Activated CD8-positive, alpha-beta T cell treated with anti-CD3 and anti-CD28 coated beads, Interleukin-2, amount 10 ng/mL, durations not matched to agents 7 days and 5 days (primary cell): ENCODE data around the gene NOS1AP. TPM values are rescaled to one million over a fixed set of nuclear protein-coding genes. Genes with fewer than 3 reads are reported as not detected.
"Not testable (repeated sequence)": the region's sequence is repeated elsewhere in the genome, so short reads cannot be mapped to it uniquely, and the experiment has no call there.

Experiments used
- ATAC-seq: fragments of 150-1000 bp; cut with Tn5 transposase; one replicate; pipeline ENCODE4 v1.10.0; 2021; ENCODE audit warnings: moderate library complexity
- CTCF ChIA-PET: fragments of 350-600 bp; sonication (Branson Sonifier 250); formaldehyde crosslinking; loops from one replicate; lab custom pipeline; 2021; ENCODE audit warnings: antibody characterized with exemption; lab: Charles Lee
- POLR2A ChIA-PET: fragments of 350-600 bp; sonication (Branson Sonifier 250); formaldehyde crosslinking; loops from one replicate; lab custom pipeline; 2021; ENCODE audit warnings: antibody characterized with exemption; lab: Charles Lee
- DNase-seq: peaks from one replicate; pipeline ENCODE4 v3.0.0-alpha.2; 2020
- H3K27ac Mint-ChIP-seq: one replicate; pipeline ENCODE4 v1.8.0; 2021; ENCODE audit warnings: mild to moderate bottlenecking, mixed read lengths
- H3K27me3 Mint-ChIP-seq: one replicate; pipeline ENCODE4 v1.8.0; 2021; ENCODE audit warnings: low read depth, mixed read lengths
- H3K36me3 Mint-ChIP-seq: one replicate; pipeline ENCODE4 v1.8.0; 2021; ENCODE audit warnings: low read depth, mixed read lengths
- H3K4me1 Mint-ChIP-seq: one replicate; pipeline ENCODE4 v1.8.0; 2021; ENCODE audit warnings: low read depth, mixed read lengths
- H3K4me3 Mint-ChIP-seq: one replicate; pipeline ENCODE4 v1.8.0; 2021; ENCODE audit warnings: mild to moderate bottlenecking, mixed read lengths
- H3K9me3 Mint-ChIP-seq: one replicate; pipeline ENCODE4 v1.8.0; 2022; ENCODE audit warnings: mixed read lengths; ENCODE audit not compliant: insufficient read depth
- total RNA-seq, 2 experiments: library from RNA; stranded (reverse); gene quantifications; one replicate each; pipeline ENCODE4 v1.2.3, GENCODE V29; 2021

The NOS1AP gene
- total RNA-seq, 2 experiments from 2014 or later: not detected

DNA sequence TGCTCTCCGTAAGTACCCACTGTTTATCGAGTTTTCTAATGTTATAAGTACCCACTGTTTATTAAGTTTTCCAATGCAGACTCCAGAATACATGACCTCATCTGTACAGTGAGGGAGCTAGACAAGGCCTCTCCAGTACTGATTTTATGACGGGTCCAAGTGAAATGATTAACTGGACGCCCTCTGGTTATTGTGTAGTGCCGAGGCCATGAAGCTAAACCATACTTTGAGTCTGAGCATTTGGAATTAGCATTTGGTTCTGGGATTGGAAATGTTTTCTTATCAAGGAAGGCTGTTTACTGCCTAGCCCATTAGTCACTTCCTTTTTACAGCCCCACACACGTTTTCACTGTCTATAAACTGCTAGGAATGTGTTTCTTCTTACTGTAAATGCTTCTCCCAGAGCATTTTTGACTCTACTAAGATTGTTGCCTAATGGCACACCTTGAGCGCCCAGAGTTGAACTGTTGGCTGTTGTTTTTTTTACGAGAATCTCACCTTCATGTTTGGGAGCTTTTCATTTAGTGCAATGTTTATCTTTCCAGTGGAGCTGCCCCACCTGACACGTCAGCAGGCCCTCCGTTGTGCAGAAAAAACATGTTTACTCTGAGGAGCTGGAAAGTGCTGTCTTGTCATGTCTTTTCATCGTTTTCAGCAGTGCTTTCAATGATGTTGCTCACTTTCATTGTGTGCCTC is 280.3 kb downstream of the NOS1AP start:
- no peaks in the 10 kb centered on the region for H3K9me3 Mint-ChIP-seq
- H3K27me3 Mint-ChIP-seq: peaks cover 12% of the 10 kb centered on the region
- no peak overlapping the region for H3K27ac Mint-ChIP-seq
- H3K36me3 Mint-ChIP-seq: no peaks in the 10 kb centered on the region
- POLR2A ChIA-PET: no interaction called here
- no peak overlapping the region for H3K4me3 Mint-ChIP-seq
- no peak for DNase-seq
- ATAC-seq: no peak
- no peaks in the 10 kb centered on the region for H3K4me1 Mint-ChIP-seq
- CTCF ChIA-PET: no interaction called here

DNA sequence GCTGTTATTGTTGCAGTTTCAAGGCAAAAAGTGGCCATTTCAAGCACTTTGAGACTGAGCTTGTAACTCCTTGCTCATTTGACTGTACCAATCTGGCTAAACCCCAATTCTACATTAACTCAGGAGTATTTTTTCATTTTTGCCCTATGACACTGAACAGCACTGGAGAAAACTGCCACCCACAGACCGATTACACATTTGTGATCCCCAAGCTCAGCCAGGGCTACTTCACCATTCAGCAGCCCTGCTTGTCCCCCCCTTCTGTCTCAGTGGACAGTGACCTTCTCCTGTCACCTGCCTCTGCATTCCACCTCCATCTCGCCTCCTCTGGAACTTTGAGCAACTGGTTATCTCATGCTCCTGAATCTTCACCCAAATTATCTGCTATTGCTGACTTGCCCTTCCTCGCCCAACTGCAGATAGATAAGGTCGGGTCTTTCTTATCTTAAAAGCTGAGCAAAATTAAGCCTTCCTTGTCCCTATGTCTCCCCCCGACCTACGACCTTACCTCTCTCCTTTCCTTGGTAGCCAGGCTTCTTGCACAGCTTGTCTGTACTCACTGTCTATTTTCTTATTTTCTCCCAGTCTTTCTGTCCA is 281.9 kb downstream of the NOS1AP start:
- Mint-ChIP-seq H3K36me3 (no peaks in the 10 kb centered on the region), H3K9me3 (no peaks in the 10 kb centered on the region), H3K27me3 (peaks cover 12% of the 10 kb centered on the region), H3K27ac (no peak overlapping the region), H3K4me3 (no peak overlapping the region), H3K4me1 (no peaks in the 10 kb centered on the region)
- ChIA-PET POLR2A (no interaction called here), CTCF (no interaction called here)
- ATAC-seq (no peak), DNase-seq (no peak)

DNA sequence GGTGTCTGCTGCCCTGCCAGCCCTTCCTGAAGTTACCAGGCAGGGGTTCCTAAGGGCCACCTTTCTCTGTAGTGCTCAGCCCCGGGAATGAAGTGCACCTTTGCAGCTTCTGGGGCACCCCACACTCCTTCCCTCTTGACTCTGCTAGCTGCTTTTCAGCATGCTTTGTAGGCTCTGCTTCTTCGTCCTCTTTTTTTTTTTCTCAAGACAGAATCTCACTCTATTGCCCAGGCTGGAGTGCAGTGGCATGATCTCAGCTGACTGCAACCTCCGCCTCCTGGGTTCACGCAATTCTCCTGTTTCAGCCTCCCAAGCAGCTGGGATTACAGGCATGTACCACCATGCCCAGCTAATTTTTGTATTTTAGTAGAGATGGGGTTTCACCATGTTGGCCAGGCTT is 282.4 kb downstream of the NOS1AP start:
- ATAC-seq, H3K9me3 Mint-ChIP-seq, H3K4me3 Mint-ChIP-seq, H3K36me3 Mint-ChIP-seq, POLR2A ChIA-PET, CTCF ChIA-PET, DNase-seq, H3K4me1 Mint-ChIP-seq, H3K27ac Mint-ChIP-seq: not testable (repeated sequence)
- H3K27me3 Mint-ChIP-seq: peaks cover 12% of the 10 kb centered on the region

DNA sequence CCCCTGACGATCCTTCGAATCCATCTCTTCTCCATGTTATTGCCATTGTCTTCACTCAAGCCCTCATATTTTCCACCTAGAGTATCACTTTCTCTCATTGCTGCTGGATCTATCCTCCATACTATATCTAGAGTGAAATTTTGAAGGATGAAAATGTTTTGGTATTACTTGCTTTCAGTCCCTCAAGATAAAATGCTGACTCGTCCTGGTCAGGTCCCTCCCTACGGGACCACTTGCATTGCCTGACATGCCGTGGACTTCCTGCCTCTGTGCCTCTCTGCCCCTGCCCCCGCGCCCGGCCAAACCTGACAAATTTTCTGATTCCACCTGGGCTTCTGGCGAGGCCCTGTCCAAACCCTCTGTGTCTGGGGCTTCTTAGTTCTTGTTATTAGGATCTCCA is 283.6 kb downstream of the NOS1AP start:
- POLR2A ChIA-PET: no interaction called here
- ATAC-seq (no peak), DNase-seq (no peak)
- no peak overlapping the region for H3K4me3 Mint-ChIP-seq
- H3K36me3 Mint-ChIP-seq: no peaks in the 10 kb centered on the region
- H3K4me1 Mint-ChIP-seq: no peaks in the 10 kb centered on the region
- H3K27me3 Mint-ChIP-seq: peaks cover 11% of the 10 kb centered on the region
- CTCF ChIA-PET: no interaction called here
- no peak overlapping the region for H3K27ac Mint-ChIP-seq
- no peaks in the 10 kb centered on the region for H3K9me3 Mint-ChIP-seq

DNA sequence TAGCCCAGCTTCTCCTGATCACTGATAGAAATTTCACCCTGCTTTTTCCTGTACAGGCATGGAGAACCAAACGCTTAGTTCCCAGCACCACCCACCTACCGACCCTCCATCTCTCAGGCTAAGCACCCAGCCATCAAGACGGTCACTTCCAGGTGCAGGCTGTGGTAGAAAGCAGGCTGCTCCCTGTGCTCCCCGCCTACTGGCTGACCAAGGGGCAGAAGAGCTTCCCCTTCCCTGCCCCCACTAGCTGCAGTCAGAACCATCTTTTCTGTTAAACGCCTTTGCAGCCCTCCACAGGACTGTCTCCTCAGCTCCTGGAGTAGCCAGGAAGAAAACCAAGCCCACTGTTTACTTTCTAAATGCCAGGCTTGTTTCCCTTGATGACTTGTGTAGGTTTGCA is 284.2 kb downstream of the NOS1AP start:
- H3K4me3 Mint-ChIP-seq: no peak overlapping the region
- no peak for DNase-seq
- no peaks in the 10 kb centered on the region for H3K36me3 Mint-ChIP-seq
- H3K4me1 Mint-ChIP-seq: no peaks in the 10 kb centered on the region
- peaks cover 11% of the 10 kb centered on the region for H3K27me3 Mint-ChIP-seq
- POLR2A ChIA-PET: no interaction called here
- no peak for ATAC-seq
- CTCF ChIA-PET: no interaction called here
- H3K27ac Mint-ChIP-seq: no peak overlapping the region
- no peaks in the 10 kb centered on the region for H3K9me3 Mint-ChIP-seq

DNA sequence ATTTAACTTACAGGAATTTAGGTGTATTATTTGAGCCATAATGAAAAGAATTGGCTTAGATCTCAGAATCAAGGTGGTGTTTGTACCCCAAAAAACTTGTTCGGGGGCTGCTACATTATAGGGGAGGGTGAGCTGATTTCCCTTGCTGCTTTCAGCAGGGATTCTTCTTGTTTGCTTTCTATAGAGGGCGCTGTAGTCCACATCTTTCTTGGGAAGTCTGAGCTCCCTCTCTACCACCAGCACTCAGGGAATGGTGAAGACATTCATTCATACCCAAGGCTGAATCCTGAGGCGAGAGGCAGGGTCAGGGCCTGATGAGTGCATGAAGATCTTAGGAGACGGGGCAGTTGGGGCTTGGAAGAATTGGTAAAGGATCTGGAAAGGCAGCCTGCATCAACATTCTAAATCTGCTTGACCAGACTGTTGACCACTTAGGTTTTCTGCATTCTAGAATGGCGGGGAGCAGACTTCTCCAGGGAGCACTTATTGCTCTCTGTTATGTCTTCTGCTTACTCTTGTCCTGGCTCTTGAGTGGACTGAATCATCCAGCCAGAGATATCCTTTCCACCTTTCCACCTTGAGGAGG is 288.3 kb downstream of the NOS1AP start:
- ATAC-seq: no peak
- no peaks in the 10 kb centered on the region for H3K4me1 Mint-ChIP-seq
- peaks cover 3% of the 10 kb centered on the region for H3K27me3 Mint-ChIP-seq
- CTCF ChIA-PET: interaction anchor here (0.9 to 1.3 kb wide), 2 partner anchors 19 to 23 kb away, joined by 3 read pairs; no protein-coding TSS in a partner anchor
- H3K4me3 Mint-ChIP-seq: no peak overlapping the region
- H3K9me3 Mint-ChIP-seq: no peaks in the 10 kb centered on the region
- DNase-seq: no peak
- no peaks in the 10 kb centered on the region for H3K36me3 Mint-ChIP-seq
- no peak overlapping the region for H3K27ac Mint-ChIP-seq
- POLR2A ChIA-PET: no interaction called here

DNA sequence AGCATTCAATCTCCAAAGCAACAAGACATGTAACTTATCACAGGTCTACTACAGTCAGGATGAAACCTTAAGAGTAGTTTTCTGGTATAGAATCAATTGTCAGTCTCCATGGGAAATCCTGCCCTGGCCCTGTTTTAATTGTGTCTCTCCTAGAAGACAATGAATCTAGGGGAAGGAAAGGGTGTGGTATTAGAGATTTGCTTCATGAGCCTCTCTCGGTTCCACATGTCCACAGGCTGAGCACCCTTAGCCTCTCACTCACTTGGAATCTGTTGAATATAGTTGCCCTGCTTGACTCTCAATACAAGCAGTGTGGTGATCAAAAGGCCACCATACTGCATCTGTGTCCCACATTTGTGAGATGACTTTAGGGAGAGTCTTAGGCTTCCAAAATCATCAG is 289.4 kb downstream of the NOS1AP start:
- H3K4me1 Mint-ChIP-seq: no peaks in the 10 kb centered on the region
- DNase-seq (no peak), ATAC-seq (no peak)
- H3K27me3 Mint-ChIP-seq: no peaks in the 10 kb centered on the region
- CTCF ChIA-PET: no interaction called here
- no peak overlapping the region for H3K4me3 Mint-ChIP-seq
- H3K27ac Mint-ChIP-seq: no peak overlapping the region
- no peaks in the 10 kb centered on the region for H3K9me3 Mint-ChIP-seq
- POLR2A ChIA-PET: no interaction called here
- H3K36me3 Mint-ChIP-seq: no peaks in the 10 kb centered on the region

DNA sequence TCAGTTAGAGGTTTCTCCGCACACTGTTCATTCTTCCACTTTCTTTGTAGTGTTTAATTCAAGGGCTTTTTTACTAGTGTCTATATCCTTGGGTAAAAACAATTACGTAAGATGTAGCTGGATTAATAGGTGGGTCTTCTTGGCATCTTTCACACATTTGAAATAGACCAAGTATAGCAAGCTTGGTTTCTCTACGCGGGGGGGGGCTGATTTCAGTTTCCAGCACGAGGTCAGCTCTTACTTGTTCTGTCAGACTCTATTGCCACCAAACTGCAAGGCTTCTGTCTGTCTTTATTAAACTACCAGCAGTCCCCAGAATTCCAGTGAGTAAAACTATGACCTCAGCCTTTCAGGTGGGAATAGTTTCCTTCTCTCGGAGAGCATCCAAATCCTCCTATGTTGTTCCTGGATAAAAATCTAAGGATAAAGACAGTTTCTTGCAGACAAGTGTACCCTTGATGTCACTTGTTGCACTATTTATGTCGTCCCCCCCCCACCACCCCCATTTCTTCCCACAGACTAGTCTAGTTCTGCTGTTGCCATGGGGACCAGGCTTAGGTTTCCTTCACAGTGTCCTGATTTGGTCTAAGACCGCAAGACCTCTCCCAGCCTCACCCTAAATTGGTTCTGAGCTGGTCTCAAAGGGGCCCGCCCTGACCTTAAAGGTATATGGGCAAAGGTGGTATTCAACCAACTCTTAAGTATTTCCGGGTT is 290.2 kb downstream of the NOS1AP start:
- POLR2A ChIA-PET: no interaction called here
- ATAC-seq: no peak
- no peak overlapping the region for H3K27ac Mint-ChIP-seq
- H3K27me3 Mint-ChIP-seq: no peaks in the 10 kb centered on the region
- no peaks in the 10 kb centered on the region for H3K36me3 Mint-ChIP-seq
- no peaks in the 10 kb centered on the region for H3K9me3 Mint-ChIP-seq
- DNase-seq: no peak
- CTCF ChIA-PET: no interaction called here
- H3K4me1 Mint-ChIP-seq: no peaks in the 10 kb centered on the region
- no peak overlapping the region for H3K4me3 Mint-ChIP-seq

DNA sequence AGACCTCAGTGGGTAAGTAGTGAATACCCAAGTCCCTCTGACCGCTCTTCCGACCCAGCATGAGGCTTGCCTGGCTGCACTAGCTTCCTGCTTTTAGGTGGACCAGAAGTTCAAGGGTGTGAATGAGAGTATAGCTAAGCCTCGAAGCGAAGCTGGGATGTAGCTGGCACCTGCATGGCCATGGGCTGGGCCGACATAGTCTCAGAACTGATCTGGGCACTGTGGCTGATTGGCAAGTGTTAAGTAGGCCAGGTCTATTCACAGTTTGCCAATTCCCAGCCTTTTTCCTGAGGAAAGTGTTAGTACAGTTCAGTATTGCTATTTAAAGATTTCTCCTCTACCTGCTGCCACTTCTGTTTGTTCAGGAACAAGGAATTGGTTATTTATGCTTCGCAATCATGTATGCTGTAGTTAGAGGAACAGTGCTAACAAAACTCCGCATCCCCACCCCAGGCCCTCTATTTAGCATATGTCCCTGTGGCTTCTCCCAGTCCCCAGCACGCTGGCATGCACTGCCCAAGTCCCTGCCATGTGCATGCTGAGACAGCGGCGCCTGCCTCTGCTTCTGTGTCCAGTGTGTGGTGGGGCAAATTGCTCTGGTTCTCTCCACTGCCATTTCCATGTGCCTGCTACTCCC is 290.9 kb downstream of the NOS1AP start:
- H3K4me3 Mint-ChIP-seq: no peak overlapping the region
- H3K27me3 Mint-ChIP-seq: no peaks in the 10 kb centered on the region
- H3K4me1 Mint-ChIP-seq: no peaks in the 10 kb centered on the region
- no peaks in the 10 kb centered on the region for H3K36me3 Mint-ChIP-seq
- no peak for DNase-seq
- no peaks in the 10 kb centered on the region for H3K9me3 Mint-ChIP-seq
- ChIA-PET POLR2A (no interaction called here), CTCF (no interaction called here)
- H3K27ac Mint-ChIP-seq: no peak overlapping the region
- ATAC-seq: no peak

DNA sequence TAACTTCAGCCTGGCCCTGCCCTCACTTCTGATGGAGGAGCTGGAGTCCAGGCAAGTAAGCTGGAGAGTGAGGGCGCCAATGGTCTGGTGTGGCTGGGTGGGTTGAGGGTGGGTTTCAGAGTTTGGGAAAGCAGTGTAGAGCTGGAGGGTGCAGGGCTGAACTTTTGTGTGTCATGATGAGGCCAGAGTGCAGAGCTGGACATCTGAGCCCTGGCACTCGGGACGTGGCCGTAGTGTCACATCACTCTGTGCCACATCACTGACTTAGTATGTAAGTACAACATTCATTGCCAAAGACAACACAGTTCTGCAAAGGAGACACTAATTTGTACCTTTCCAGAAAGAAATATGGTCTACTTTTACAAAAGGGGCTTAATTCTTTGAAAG is 291.4 kb downstream of the NOS1AP start:
- no peaks in the 10 kb centered on the region for H3K4me1 Mint-ChIP-seq
- CTCF ChIA-PET: no interaction called here
- no peaks in the 10 kb centered on the region for H3K36me3 Mint-ChIP-seq
- H3K27ac Mint-ChIP-seq: no peak overlapping the region
- no peak for DNase-seq
- no peak for ATAC-seq
- H3K9me3 Mint-ChIP-seq: no peaks in the 10 kb centered on the region
- no peaks in the 10 kb centered on the region for H3K27me3 Mint-ChIP-seq
- POLR2A ChIA-PET: no interaction called here
- H3K4me3 Mint-ChIP-seq: no peak overlapping the region

DNA sequence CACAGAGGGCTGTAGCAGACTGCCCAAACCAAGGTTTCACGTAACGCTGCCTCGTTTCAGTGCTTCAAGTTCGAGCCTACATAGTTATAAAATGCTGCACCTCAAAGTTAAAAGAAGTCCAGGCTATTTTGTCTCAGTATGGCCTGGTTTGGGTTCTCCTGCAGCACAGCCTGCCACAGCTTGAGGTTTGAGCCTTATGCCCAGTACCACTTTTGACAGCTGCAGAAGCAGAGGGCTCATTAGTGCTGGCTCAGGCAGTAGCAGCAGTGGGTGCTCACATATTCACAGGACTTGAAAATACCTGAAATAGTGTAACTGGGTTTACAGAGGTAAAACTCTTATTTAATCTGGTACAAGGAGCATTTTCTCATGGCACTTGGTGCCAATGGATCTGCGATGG is 291.9 kb downstream of the NOS1AP start:
- H3K36me3 Mint-ChIP-seq: no peaks in the 10 kb centered on the region
- ChIA-PET CTCF (no interaction called here), POLR2A (no interaction called here)
- no peaks in the 10 kb centered on the region for H3K4me1 Mint-ChIP-seq
- no peak overlapping the region for H3K27ac Mint-ChIP-seq
- ATAC-seq (no peak), DNase-seq (no peak)
- H3K27me3 Mint-ChIP-seq: no peaks in the 10 kb centered on the region
- no peak overlapping the region for H3K4me3 Mint-ChIP-seq
- no peaks in the 10 kb centered on the region for H3K9me3 Mint-ChIP-seq

DNA sequence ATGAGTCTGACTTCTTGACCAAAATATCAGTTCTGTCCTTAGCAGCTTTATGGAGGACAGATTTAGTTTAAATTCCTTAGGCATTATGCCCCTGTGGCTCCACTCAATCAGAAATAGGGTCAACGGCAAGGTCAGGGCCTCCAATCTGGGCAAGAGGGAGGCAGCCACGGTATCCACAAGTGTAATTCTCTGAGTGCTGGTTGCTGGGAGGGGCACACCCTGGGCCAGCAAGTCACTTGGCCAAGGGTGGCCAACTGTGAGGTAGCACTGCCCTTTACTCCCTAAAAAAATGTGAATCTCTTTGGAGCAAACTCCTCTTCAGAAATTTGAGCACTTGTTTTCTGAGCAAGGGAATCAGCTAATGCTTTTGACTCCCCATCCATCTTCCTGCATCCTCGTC is 294.3 kb downstream of the NOS1AP start:
- Mint-ChIP-seq H3K4me3 (no peak overlapping the region), H3K27ac (no peak overlapping the region), H3K4me1 (no peaks in the 10 kb centered on the region), H3K36me3 (no peaks in the 10 kb centered on the region), H3K9me3 (no peaks in the 10 kb centered on the region), H3K27me3 (no peaks in the 10 kb centered on the region)
- ChIA-PET POLR2A (no interaction called here), CTCF (no interaction called here)
- ATAC-seq (no peak), DNase-seq (no peak)
